GM21786 (cell line): ENCODE data around the gene HOXB6.

Source experiments
- ATAC-seq: cut with Tn5 transposase; IDR thresholded peaks from one replicate; pipeline ENCODE4 v1.9.1; 2021; ENCODE audit not compliant: unreplicated experiment

Gene HOXB6

DNA sequence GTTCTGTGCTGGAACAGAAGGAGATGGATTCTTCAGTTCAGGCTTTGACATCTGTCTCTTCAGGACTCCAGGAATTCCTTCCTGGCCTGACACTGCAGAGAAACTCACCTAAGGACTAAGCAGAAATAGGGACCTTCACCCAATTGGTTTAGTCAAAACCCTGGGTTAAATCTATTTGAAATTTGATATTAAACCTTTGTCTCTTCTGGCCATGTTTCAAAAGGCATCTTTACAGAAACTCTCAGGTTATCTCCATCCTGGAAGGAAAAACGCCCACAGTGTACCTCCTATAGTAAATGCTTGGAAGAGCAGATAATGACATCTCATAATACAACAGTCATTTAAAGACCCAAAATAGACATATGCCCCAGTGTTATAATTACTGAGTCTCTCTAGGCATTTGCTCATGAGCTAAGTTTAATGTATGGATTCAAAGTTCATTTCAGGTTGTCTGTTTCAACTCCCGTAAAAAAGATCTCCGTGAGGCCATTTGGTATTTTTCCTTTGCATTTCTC, 21.0 kb downstream of the HOXB6 start:
- no peak for ATAC-seq

- no peak for ATAC-seq
Observed at GRCh38 chr17:48582750-48583069, 22.1 kb downstream of the HOXB6 start.

DNA sequence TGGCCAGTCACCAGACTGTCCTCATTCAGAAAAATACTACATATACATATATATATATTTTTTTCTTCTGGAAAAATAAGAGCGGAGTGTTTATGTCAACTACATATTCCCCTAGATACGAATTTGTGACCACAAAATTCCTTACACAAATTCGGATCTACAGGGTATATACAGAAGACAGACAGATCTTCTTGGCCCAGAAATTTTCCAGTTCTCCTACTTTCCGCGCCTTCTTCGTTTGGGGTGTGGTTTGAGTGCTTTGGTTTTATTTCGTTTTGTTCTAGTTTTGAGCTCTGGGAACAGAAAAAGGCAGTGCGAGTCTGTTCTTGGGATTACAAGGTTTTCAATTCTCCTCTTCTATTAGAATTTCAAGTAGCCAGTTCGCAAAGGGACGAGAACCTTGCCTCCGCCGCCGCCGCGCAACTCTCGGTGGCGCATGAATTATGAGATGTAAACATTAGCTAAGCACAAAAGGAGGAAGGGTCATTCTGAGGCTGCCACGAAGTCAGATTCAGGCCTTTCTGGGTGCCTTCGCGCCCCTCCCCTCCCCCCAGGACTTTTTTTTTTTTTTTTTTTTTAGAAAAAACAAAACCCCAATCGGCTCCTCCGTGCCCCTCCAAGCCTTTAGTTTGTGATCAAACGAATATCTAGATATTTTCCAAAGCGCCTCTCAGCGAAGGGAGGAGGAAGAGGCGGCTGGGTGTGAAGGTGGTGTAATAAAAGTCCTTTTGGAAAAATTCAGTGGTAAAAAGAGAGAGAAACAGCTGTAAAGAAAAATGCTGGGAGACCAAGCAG, 24.8 kb downstream of the HOXB6 start:
- no peak for ATAC-seq

DNA sequence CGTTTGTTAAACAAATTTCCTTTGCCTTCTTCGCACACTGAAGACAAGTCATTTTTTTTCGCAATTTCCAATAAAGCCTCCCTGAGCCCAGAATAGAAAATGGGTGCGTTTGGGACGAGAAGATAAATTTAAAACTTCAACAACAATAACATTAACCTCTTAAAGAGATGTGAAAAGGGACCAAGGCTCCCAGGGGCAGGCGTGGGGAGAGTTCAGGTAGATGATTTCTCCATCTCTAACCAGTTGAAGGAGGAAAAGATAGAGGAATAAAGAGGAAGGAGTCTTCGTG, 25.4 kb downstream of the HOXB6 start:
- ATAC-seq = no peak

- ATAC-seq = peak; percentile 30
Observed at GRCh38 chr17:48578616-48579470, 25.9 kb downstream of the HOXB6 start.

GRCh38 chr17:48577946-48578615, 26.7 kb downstream of the HOXB6 start, which contains the start of gene HOXB4:
Gene HOXB4, minus strand, starts transcription at chr17:48578350. Its CDS starts 31 bp downstream, at chr17:48578319.
- peak; percentile 36 for ATAC-seq

DNA sequence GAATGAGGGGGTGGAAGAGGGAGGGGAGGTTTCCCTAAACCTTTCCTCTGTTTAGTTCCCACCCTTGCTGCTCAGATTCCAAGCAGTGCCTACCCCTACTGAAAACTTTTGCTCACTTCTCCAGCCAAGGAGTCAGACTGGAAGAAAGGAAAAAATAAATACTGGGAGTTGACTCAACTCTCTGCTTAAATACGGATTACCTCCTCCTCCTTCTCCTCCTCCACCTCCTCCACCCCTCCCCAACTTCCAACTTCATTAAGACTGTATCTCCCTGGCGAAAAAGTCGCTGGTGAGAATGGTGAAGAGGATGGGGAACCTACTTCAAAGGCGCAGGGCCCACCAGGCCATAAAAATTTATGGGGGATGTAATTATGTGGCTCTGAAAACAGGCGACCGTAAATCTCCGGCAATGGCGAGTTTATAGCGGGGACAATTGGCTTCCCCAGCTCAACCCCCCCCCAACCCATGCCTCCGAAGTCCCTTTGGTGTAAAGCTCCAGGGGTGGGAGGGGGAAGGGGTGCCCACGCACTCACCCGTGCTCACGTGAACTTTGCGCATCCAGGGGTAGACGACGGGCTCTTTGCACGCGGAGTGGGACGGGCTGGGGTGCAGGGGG, 27.3 kb downstream of the HOXB6 start:
- no peak for ATAC-seq

DNA sequence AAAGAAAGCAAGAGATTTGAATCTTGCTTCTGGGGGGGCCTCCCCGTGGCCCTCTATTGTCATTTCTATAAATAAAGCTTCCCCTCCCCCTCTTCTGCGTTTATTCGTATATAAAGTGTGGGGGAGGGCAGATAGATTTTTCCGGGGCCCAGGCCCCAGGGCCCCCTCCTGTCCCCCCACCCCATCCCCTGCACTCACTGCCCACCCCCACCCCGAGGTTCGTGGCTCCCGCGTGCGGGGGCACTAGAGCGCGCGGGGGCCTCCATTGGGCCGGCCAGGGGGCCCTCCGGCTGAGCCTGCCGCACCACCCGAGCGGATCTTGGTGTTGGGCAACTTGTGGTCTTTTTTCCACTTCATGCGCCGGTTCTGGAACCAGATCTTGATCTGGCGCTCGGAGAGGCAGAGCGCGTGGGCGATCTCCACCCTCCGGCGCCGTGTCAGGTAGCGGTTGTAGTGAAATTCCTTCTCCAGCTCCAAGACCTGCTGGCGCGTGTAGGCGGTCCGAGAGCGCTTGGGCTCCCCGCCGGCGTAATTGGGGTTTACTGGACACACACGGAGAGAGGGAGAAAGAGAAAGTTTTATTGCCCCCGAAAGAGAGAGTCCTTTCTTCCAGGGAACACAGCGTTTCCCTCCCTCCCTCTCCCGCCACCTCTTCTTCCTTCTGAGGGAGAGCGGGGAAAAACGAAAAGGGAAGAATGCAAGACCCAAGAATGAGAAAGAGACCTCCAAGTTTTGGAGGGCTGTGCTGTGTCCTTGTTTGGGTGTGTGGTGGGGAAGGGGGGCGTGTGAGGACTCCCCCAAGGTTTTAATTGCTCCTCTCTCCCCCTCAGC, 28.1 kb downstream of the HOXB6 start:
- no peak for ATAC-seq

DNA sequence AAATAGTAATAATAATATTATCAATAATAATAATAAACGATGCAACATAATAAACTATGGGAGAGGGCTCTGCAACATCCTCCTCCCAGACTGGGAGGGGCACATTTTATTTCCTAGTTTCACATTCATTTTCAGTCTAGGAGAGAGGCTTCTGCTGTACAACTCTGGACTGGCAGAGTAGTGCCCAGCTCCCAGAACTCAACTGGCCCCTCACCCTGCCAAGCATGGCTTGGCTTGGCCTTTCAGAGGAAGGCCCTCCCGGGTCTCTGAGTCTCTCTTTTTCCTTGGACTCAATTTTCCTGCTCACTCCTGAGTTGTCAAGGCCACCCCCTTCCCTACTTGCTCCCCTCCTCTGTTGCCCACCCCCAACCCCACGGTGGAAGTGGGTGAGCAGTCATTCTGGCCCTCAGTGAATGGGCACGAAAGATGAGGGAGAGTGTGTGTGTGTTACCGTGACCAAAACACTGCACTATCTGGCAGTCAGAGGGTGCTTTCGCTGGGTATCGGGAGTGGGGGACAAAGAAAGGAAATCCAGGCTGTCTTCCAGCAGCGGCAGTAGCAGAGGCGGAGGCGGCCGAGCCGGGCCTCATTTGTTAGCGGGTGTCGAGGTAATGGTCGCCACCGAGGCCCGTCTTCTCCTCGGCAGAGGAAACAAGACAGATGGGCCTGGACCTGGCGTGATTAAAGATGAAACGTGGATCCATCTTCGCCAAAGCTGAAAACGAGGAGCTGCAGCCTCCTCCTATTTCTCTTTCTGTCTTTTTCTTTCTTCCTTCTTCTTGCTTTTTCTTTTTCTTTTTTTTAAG, 28.9 kb downstream of the HOXB6 start:
- ATAC-seq = no peak

DNA sequence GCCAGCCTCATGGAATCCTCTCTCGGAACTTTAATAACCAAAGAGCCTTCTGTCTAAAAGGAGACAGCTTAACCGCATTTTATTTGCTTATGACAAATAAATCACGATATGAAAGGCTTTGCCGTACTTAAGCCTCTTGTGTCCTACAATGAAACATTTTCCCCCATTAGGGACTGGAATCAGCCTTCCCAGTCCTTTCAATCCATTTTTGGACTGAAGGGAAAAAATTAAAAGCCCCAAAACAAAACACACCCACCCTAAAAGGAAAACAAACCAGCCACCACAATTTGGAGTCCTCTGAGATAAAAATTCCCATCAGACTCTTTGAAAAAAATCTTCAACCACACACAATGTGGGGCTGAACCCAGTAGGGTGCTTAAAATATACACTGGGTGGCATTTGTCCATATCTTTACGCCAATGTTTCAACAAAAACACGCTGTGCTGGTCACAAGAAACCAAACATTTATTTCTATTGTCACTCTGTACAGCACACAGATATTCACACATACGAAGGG, 29.7 kb downstream of the HOXB6 start:
- no peak for ATAC-seq

GRCh38 chr17:48574505-48575065, 30.2 kb downstream of the HOXB6 start:
- no peak for ATAC-seq

GRCh38 chr17:48571826-48572417, 32.9 kb downstream of the HOXB6 start:
- ATAC-seq = no peak

DNA sequence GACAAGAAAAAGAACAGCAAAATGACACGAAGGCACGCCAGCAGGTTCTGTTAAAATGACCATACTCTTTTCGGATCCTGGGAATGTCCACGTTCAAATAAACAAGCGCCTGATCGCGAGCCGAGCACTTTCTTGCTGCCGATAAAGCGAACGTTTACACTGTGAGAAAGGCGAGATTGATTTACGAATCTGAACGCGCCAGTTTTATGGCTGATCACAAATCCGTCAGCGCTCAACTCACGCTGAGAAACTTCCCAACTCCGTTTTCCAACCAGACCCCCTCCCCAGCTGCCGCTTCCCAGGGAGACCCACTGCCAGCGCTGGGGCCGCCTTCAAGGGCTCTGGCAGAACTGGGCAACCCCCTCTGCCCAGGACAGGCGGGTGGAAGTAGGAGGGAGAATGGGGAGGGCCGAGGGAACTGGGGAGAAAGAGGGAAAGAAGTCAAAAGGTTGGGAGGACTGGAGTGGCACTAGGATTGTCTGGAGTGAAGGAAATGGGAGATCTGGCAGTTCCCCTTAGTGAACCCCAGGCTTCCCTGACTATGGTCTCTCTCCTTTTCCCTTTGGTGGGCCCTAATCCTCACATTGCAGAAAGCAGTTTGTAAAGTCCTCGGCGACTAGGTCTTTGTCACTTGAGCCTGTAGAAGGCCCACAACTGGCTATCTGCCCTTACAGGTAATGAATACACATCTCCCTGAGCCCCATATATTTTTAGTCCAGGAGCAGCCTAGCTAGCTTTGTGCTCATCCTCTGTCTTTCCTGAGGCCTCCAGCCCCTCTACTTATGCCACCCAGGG, 33.6 kb downstream of the HOXB6 start:
- no peak for ATAC-seq

DNA sequence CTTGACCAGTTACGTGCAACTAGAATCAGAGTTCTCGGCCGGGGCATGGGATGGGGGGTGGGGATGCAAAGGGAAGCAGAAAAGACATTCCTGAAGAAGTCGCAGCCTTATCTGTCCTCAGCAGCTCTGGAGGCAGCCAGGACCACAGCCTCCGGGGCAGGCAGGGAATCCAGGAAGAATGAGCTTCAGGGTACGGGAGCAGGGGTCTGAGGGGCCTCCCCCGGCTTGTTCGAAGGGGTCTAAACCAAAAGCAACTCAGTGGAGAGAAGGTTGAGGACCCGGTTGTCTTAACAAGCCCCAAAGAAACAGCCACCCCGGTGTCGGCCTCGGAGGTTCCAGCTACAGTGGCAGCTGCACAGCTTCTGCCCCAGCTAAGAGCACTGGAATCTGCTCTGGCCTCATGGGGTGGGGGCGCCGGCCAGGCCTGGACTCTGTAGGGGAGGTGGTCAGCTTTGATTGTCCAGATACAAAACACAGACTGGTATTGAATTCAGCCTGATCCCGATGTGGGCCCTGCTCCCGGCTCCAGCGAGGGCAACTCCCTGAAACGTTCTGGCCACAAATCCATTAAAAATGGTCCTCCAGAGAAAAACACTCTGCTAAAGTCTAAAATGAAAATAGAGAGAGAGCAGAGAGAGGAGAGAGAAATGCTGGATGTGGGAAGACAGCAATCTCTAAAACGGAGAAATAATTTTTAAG, 34.3 kb downstream of the HOXB6 start:
- ATAC-seq = no peak

- ATAC-seq = no peak
Observed at GRCh38 chr17:48569674-48570324, 35.0 kb downstream of the HOXB6 start.

DNA sequence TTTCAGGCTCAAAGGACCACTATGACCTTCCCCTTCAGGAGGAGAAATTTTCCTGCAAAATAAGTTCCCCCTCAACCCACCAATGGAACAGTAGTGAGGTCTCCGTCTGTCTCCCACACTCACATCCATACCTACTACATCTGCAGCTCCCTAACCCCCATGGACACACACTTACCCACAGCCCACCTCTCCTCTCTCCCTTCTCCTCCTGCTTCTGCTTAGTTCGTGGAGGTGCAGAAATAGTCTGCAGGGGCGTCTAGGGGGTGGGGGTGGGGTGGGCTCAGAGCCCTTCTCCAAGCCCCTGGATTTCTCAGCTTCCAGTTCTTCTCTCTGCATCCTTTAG, 35.6 kb downstream of the HOXB6 start:
- ATAC-seq = no peak
